ACC112 (cell line): ENCODE data around the gene TSPEAR.

ENCODE experiments used
- H2AFZ ChIP-seq: fragments of 200-600 bp; sonication (generic); one replicate; pipeline ENCODE4 v1.6.0; 2017; ENCODE audit warnings: antibody characterized with exemption, low read length; ENCODE audit not compliant: unreplicated experiment
- H3K27ac ChIP-seq: fragments of 200-600 bp; sonication (generic); 2 replicates; pipeline ENCODE4 v1.5.1; 2014; ENCODE audit warnings: low read depth, mild to moderate bottlenecking, antibody characterized with exemption, low read length, moderate library complexity
- H3K27me3 ChIP-seq: fragments of 200-600 bp; sonication (generic); 2 replicates; pipeline ENCODE4 v1.6.1; 2014; ENCODE audit warnings: mild to moderate bottlenecking, antibody characterized with exemption, low read length, moderate library complexity, mixed read lengths; ENCODE audit not compliant: insufficient read depth
- H3K36me3 ChIP-seq: fragments of 200-600 bp; sonication (generic); 2 replicates; pipeline ENCODE4 v1.6.1; 2016; ENCODE audit warnings: mild to moderate bottlenecking, antibody characterized with exemption, low read length, moderate library complexity, mixed read lengths; ENCODE audit not compliant: insufficient read depth
- H3K4me1 ChIP-seq: fragments of 200-600 bp; sonication (generic); one replicate; pipeline ENCODE4 v1.6.1; 2016; ENCODE audit warnings: low read length, mixed read lengths; ENCODE audit not compliant: insufficient read depth, unreplicated experiment, control insufficient read depth
- H3K4me3 ChIP-seq: fragments of 200-600 bp; sonication (generic); 2 replicates; pipeline ENCODE4 v1.5.1; 2014; ENCODE audit warnings: mild to moderate bottlenecking, low read depth, low read length
- H3K79me2 ChIP-seq: fragments of 200-600 bp; sonication (generic); one replicate; pipeline ENCODE4 v1.6.0; 2016; ENCODE audit warnings: low read length; ENCODE audit not compliant: control insufficient read depth, unreplicated experiment, insufficient read depth

The TSPEAR gene

DNA sequence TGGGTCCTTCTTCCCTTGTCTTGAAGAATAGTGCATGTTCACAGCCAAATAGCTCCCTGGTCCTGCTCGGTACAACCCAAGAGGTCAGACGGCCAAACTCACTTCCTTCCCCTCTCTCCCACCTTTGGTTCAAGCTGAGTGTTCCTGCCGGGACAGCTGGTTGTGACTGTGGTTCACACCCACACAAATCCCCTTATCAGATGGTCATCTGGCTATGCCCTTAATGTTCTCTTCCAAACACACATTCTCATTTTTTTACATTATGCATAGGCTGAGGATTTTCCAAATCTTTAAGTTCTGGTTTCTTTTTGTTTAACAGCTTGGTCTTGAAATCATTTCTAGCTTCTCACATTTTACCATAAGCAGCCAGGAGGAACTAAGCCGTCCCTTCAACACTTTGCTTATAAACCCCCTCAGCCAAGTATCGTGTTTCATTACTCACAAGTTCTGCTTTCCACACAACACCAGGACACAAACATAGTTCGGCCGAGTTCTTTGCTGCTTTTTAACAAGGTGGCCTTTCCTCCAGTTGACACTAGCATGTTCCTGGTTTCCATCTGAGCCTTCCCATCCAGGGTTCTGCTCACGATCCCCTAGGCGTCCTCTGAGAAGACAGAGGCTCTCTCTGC is 19.7 kb upstream of the TSPEAR start:
- no peak overlapping the region for H2AFZ ChIP-seq
- peaks cover 51% of the 10 kb centered on the region for H3K27me3 ChIP-seq
- no peaks in the 10 kb centered on the region for H3K36me3 ChIP-seq
- no peaks in the 10 kb centered on the region for H3K79me2 ChIP-seq
- H3K4me3 ChIP-seq = no peak overlapping the region
- H3K4me1 ChIP-seq = no peaks in the 10 kb centered on the region
- H3K27ac ChIP-seq = no peak overlapping the region

DNA sequence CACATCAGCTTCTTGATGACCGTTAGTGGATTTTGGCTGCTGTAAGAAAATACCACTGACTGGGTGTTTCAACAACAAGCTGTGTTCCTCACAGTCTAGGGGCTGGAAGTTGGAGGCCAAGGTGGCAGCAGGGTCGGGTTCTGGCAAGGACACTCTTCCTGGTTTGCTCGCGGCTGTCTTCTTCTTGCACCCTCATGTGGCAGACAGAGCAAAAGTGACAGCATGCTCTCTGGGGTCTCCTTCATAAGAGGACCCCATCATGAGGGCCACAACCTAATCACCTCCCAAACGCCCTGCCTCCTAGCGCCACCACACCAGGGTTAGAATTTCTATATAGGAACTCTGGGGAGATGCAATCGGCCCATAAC is 18.6 kb upstream of the TSPEAR start:
- no peaks in the 10 kb centered on the region for H3K4me1 ChIP-seq

DNA sequence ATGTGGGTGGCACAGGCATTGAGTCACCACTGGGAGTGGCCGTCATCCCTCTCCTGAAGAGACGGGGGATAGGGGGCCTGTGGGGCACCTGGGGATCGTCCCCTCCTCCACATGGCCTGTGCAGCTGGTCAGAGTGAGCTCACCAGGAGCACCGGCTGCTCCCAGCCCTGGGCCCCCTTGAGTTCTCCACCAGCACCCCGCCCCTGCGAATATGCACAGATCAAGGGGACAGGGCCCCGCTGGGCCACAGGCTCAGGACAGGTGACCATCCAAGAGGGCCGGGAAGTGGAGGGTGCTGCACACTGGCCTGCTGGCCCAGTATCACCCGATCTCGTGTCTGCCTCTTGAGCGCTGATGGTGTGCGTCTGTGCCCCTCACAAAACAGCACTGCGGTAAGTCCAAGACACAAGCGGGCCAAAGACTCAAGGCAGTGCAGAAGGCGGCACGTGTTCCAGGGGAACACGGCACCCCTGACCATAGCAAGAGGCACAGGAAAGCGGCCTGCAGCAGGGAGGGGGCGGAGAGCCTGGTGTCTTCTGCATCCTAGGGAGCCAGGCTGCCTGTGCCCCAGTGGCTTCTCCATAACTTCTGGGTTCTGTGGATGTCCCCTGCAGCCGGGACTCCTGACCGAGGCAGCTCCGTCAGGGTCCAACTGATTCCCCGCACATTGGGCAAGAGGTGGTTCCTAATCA is 18.1 kb upstream of the TSPEAR start:
- no peak overlapping the region for H2AFZ ChIP-seq
- H3K4me3 ChIP-seq = no peak overlapping the region
- no peak overlapping the region for H3K27ac ChIP-seq
- H3K79me2 ChIP-seq = no peaks in the 10 kb centered on the region
- peaks cover 63% of the 10 kb centered on the region for H3K27me3 ChIP-seq
- no peaks in the 10 kb centered on the region for H3K36me3 ChIP-seq
- no peaks in the 10 kb centered on the region for H3K4me1 ChIP-seq

More for the DNA sequence above, 18.6 kb upstream of the TSPEAR start:
- no peak overlapping the region for H3K4me3 ChIP-seq
- peaks cover 59% of the 10 kb centered on the region for H3K27me3 ChIP-seq
- H3K36me3 ChIP-seq = no peaks in the 10 kb centered on the region
- no peak overlapping the region for H2AFZ ChIP-seq
- H3K27ac ChIP-seq = no peak overlapping the region
- no peaks in the 10 kb centered on the region for H3K79me2 ChIP-seq

GRCh38 chr21:44728716-44729115 is 17.3 kb upstream of the TSPEAR start:
- Histone ChIP-seq H3K4me3 (no peak overlapping the region), H2AFZ (no peak overlapping the region), H3K4me1 (no peaks in the 10 kb centered on the region), H3K27ac (no peak overlapping the region), H3K79me2 (no peaks in the 10 kb centered on the region), H3K36me3 (no peaks in the 10 kb centered on the region), H3K27me3 (peaks cover 71% of the 10 kb centered on the region)

- H2AFZ ChIP-seq = no peak overlapping the region
- H3K27me3 ChIP-seq = peaks cover 80% of the 10 kb centered on the region
- no peak overlapping the region for H3K27ac ChIP-seq
- H3K4me3 ChIP-seq = no peak overlapping the region
- no peaks in the 10 kb centered on the region for H3K4me1 ChIP-seq
- H3K79me2 ChIP-seq = no peaks in the 10 kb centered on the region
- no peaks in the 10 kb centered on the region for H3K36me3 ChIP-seq
Observed at GRCh38 chr21:44727757-44728156, 16.4 kb upstream of the TSPEAR start.

DNA sequence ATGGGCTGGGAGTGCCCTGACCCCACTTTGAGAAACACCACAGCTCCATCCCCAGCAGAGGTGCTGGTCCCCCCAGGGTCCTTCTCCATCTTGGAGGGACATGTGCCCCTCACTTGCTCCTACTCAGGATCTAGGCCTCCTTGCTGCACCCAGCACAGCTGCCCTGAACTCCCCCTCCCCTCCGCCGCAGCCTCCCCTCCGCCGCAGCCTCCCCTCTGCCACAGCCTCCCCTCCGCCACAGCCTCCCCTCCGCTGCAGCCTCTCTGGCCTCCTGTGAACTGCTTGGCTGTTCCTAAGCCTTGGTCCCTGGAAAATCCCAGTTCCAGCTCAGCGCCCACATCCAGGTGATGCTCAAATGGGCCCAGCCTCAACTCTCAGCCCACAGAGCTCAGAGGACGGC is 15.9 kb upstream of the TSPEAR start:
- Histone ChIP-seq H3K36me3 (no peaks in the 10 kb centered on the region), H3K79me2 (no peaks in the 10 kb centered on the region), H3K27ac (no peak overlapping the region), H3K4me1 (no peaks in the 10 kb centered on the region), H3K27me3 (peaks cover 80% of the 10 kb centered on the region), H2AFZ (no peak overlapping the region), H3K4me3 (no peak overlapping the region)

DNA sequence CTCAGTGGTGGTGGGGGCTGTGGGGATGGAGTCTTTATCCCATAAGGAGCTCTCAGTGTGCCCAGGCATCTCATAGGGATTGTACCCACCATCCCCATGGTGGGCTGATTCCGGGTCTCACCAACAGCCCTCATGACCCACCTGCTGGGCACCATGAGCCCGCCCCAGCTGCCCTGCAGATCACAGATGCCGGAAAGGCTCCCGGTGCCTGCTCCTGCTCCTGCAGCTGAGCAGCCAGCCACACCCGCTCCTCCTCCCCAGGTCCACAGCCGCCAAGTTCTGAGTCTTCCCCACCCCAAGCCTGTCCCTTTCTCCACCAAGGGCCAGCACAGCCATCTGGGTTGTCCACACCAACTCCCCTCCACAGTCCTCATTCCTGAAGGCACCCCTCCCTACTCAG is 15.5 kb upstream of the TSPEAR start:
- Histone ChIP-seq H3K79me2 (no peaks in the 10 kb centered on the region), H3K27ac (no peak overlapping the region), H3K36me3 (no peaks in the 10 kb centered on the region), H2AFZ (no peak overlapping the region), H3K27me3 (peaks cover 75% of the 10 kb centered on the region), H3K4me3 (no peak overlapping the region), H3K4me1 (no peaks in the 10 kb centered on the region)

- Histone ChIP-seq H3K79me2 (no peaks in the 10 kb centered on the region), H3K27me3 (peaks cover 70% of the 10 kb centered on the region), H3K4me1 (no peaks in the 10 kb centered on the region), H3K27ac (no peak overlapping the region), H3K4me3 (no peak overlapping the region), H3K36me3 (no peaks in the 10 kb centered on the region), H2AFZ (no peak overlapping the region)
Observed at GRCh38 chr21:44724926-44725325, 13.6 kb upstream of the TSPEAR start.

DNA sequence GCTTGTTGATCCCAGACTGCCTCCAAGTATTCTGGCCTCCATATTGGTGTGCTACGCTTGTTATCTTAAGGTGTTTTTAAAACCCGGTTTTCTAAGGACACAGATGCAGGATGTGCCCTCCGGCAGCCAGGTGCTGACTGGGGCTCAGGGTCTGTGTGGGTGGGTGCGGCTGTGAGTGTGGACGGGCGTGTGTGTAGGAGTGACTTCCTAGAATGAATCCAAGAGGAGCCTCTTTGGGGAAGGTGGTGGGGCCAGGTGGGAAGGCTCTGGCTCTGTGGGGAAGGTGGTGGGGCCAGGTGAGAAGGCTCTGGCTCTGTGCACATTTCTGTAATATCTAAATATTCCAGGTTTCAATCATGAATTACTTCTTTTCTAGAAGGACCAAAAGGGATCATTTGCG is 12.8 kb upstream of the TSPEAR start:
- no peak overlapping the region for H2AFZ ChIP-seq

DNA sequence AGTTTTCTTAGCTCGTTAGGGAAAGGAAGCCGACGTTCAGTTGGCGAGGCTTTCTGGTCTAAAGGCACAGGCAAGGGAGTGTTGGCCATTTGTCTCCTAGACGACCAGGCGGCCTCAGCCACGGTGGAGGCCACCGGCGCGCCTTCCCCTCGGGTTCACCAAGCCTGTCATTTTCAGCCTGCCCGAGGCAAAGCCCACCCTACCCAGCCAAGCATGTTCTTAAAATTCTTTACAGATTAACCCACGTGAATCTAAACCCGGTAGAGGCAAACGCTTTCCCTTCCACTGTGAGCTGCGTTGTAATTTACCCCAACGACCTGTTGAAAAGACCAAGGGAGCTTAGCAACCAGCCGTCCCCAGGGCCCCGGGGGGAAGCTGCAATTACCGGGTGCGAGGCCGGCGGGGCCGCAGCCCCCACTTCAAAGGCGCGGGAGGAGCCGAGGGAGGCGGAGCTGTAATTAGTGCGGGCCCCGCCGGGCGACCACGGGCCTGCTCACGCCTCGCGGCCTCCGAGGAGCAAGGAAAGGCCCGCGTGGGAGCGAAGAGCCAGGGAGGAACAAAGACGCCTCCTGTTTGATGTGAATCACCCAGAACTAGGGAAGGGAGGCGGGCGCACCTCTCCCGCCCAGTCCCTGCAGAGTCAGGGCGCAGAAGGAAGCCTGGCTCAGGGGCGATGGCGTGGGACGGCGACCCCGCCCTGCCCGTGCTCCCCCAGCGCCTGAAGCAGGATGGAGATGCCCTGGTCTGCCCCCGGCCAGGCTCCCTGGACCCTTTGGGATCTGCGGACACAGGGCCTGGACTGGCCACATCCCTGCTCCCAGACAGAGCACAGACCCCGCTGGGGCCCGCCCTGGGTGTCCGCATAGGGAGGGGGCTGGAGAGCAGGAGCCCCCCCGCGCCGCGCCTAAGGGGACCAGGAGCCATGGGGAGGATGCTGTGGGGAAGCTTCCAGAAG is 12.1 kb upstream of the TSPEAR start:
- no peak overlapping the region for H3K4me3 ChIP-seq
- H3K27me3 ChIP-seq = peaks cover 76% of the 10 kb centered on the region
- no peak overlapping the region for H3K27ac ChIP-seq
- no peaks in the 10 kb centered on the region for H3K4me1 ChIP-seq
- H3K36me3 ChIP-seq = no peaks in the 10 kb centered on the region
- no peaks in the 10 kb centered on the region for H3K79me2 ChIP-seq
- no peak overlapping the region for H2AFZ ChIP-seq

More for the DNA sequence above, 12.8 kb upstream of the TSPEAR start:
- Histone ChIP-seq H3K79me2 (no peaks in the 10 kb centered on the region), H3K27me3 (peaks cover 74% of the 10 kb centered on the region), H3K4me3 (no peak overlapping the region), H3K27ac (no peak overlapping the region), H3K36me3 (no peaks in the 10 kb centered on the region), H3K4me1 (no peaks in the 10 kb centered on the region)
